H1 (cell line): ENCODE results near the gene CCNY. TPM values are rescaled to one million over a fixed set of nuclear protein-coding genes. Genes with fewer than 3 reads are reported as not detected.

Source experiments
- ATF2 ChIP-seq: IDR thresholded peaks from 2 replicates; pipeline ENCODE4 v1.6.1; 2012; ENCODE audit warnings: low read length, inconsistent platforms
- CTCF ChIP-seq, 3 experiments: IDR thresholded peaks; 1 replicate in 2 of 3; 2 replicates in 1 of 3; pipeline versions ENCODE4 v1.5.1 to v1.6.1; 2011; ENCODE audit warnings: low read length in 3 of 3, mild to moderate bottlenecking in 3 of 3, inconsistent platforms in 2 of 3, low read depth in 1 of 3, moderate library complexity in 1 of 3; ENCODE audit not compliant: insufficient read depth in 1 of 3; ENCODE audit errors: control extremely low read depth in 1 of 3
- FOSL1 ChIP-seq: IDR thresholded peaks from 2 replicates; pipeline ENCODE4 v1.6.1; 2011; ENCODE audit warnings: mild to moderate bottlenecking, low read depth, low read length, moderate library complexity; ENCODE audit not compliant: insufficient read depth
- RBBP5 ChIP-seq: IDR thresholded peaks from 2 replicates; pipeline ENCODE4 v1.7.1; 2012; ENCODE audit warnings: low read depth, mild to moderate bottlenecking, inconsistent platforms, low read length, moderate library complexity, borderline replicate concordance
- polyA plus RNA-seq, 7 experiments: library from polyadenylated mRNA; depleted of rRNA in 3 of 7; stranded (reverse) in 5 of 7; unstranded in 2 of 7; fragments of >200 nt in 5 of 7; fragments of 200-250 nt in 2 of 7; gene quantifications; 1 replicate in 5 of 7; 2 replicates in 1 of 7; 4 replicates in 1 of 7; pipeline versions ENCODE4 v1.2.1 to v1.2.3, GENCODE V29; 2011 to 2013; ENCODE audit warnings: missing spikeins in 2 of 7, mixed read lengths in 2 of 7
- total RNA-seq: library from RNA; stranded (reverse); fragmentation: NEBNext Ultra II Directional; extraction: Animal tissue kit (Norgen Biotek cat#: 25700); gene quantifications from 2 replicates; pipeline ENCODE4 v1.2.1, GENCODE V29; 2021
- TF ChIP-seq, protein P1 (sequence below): fragments of 300-600 bp; sonication (generic); IDR thresholded peaks from 2 replicates; pipeline ENCODE4 v1.7.1; 2012; ENCODE audit warnings: low read length, moderate library complexity, mild to moderate bottlenecking, inconsistent platforms; ENCODE audit not compliant: insufficient replicate concordance

CCNY gene
- total and polyA plus RNA-seq, 2 of the 8 experiments (the other 6 are each of a cell fraction or from before 2014, with no cell fraction given): 25.3 to 68.2 TPM

DNA sequence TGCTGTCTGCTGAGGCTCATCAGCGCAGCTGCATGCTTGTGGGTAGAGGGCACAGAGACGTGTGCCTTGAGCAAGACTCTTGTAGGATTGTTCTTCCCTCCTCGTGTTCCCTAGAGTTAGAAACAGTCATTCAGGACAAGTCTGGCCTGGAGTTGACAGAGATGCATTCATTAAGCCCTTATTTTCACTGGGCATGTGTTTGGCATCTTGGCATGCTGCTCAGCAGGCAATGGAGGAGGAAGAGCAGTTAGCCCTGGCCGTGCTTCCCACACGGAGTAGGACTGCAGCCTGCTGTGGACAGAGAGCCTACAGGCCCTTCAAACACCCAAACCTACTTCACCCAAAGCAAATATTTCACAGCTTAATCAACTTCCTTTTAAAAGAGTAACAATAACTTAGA, 195.8 kb downstream of the CCNY start (continued):
- TF ChIP-seq, protein P1, sequence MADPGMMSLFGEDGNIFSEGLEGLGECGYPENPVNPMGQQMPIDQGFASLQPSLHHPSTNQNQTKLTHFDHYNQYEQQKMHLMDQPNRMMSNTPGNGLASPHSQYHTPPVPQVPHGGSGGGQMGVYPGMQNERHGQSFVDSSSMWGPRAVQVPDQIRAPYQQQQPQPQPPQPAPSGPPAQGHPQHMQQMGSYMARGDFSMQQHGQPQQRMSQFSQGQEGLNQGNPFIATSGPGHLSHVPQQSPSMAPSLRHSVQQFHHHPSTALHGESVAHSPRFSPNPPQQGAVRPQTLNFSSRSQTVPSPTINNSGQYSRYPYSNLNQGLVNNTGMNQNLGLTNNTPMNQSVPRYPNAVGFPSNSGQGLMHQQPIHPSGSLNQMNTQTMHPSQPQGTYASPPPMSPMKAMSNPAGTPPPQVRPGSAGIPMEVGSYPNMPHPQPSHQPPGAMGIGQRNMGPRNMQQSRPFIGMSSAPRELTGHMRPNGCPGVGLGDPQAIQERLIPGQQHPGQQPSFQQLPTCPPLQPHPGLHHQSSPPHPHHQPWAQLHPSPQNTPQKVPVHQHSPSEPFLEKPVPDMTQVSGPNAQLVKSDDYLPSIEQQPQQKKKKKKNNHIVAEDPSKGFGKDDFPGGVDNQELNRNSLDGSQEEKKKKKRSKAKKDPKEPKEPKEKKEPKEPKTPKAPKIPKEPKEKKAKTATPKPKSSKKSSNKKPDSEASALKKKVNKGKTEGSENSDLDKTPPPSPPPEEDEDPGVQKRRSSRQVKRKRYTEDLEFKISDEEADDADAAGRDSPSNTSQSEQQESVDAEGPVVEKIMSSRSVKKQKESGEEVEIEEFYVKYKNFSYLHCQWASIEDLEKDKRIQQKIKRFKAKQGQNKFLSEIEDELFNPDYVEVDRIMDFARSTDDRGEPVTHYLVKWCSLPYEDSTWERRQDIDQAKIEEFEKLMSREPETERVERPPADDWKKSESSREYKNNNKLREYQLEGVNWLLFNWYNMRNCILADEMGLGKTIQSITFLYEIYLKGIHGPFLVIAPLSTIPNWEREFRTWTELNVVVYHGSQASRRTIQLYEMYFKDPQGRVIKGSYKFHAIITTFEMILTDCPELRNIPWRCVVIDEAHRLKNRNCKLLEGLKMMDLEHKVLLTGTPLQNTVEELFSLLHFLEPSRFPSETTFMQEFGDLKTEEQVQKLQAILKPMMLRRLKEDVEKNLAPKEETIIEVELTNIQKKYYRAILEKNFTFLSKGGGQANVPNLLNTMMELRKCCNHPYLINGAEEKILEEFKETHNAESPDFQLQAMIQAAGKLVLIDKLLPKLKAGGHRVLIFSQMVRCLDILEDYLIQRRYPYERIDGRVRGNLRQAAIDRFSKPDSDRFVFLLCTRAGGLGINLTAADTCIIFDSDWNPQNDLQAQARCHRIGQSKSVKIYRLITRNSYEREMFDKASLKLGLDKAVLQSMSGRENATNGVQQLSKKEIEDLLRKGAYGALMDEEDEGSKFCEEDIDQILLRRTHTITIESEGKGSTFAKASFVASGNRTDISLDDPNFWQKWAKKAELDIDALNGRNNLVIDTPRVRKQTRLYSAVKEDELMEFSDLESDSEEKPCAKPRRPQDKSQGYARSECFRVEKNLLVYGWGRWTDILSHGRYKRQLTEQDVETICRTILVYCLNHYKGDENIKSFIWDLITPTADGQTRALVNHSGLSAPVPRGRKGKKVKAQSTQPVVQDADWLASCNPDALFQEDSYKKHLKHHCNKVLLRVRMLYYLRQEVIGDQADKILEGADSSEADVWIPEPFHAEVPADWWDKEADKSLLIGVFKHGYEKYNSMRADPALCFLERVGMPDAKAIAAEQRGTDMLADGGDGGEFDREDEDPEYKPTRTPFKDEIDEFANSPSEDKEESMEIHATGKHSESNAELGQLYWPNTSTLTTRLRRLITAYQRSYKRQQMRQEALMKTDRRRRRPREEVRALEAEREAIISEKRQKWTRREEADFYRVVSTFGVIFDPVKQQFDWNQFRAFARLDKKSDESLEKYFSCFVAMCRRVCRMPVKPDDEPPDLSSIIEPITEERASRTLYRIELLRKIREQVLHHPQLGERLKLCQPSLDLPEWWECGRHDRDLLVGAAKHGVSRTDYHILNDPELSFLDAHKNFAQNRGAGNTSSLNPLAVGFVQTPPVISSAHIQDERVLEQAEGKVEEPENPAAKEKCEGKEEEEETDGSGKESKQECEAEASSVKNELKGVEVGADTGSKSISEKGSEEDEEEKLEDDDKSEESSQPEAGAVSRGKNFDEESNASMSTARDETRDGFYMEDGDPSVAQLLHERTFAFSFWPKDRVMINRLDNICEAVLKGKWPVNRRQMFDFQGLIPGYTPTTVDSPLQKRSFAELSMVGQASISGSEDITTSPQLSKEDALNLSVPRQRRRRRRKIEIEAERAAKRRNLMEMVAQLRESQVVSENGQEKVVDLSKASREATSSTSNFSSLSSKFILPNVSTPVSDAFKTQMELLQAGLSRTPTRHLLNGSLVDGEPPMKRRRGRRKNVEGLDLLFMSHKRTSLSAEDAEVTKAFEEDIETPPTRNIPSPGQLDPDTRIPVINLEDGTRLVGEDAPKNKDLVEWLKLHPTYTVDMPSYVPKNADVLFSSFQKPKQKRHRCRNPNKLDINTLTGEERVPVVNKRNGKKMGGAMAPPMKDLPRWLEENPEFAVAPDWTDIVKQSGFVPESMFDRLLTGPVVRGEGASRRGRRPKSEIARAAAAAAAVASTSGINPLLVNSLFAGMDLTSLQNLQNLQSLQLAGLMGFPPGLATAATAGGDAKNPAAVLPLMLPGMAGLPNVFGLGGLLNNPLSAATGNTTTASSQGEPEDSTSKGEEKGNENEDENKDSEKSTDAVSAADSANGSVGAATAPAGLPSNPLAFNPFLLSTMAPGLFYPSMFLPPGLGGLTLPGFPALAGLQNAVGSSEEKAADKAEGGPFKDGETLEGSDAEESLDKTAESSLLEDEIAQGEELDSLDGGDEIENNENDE: no peak
- TF ChIP-seq FOSL1 (no peak), CTCF (IDR thresholded peaks at IDR 0.05; ENCODE audit: control extremely low read depth in 1 of 3, insufficient read depth in 1 of 3, low read depth in 1 of 3, low read length in 3 of 3) (no peak), ATF2 (no peak), RBBP5 (no peak)
